ENCODE data around the gene RPS6KA5. TPM values are rescaled to one million over a fixed set of nuclear protein-coding genes. Genes with fewer than 3 reads are reported as not detected.
"Not testable (repeated sequence)": the region's sequence is repeated elsewhere in the genome, so short reads cannot be mapped to it uniquely, and the experiment has no call there.

The RPS6KA5 gene
- total RNA-seq, 2 donors from 2014 or later, result 35.4 to 42.0 TPM

DNA sequence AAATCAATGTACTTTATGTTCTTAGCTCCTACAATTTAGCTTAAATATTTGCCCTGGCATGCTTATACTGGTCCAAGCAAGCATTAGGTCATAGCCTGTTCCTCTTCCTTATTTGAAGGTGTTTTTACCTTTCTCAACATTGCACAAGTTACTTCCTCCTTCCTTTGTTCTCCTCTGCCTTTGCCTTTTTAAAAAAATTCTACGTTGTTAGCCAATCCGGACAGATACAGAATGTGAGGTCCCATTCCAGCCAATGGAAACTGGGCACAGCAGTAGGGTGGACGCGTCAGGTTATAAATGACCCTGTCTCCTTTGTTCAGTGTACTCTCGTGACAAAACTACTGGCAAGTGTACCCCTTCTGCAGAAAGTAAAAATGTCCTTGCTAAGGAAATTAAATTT, 27.0 kb upstream of the RPS6KA5 start:
- peaks cover 11% of the 10 kb centered on the region for H3K4me1 Mint-ChIP-seq
- not testable (repeated sequence) for H3K27me3 Mint-ChIP-seq; H3K27ac Mint-ChIP-seq; H3K36me3 Mint-ChIP-seq (ENCODE audit: low read depth); ATAC-seq; H3K4me3 Mint-ChIP-seq; DNase-seq; H3K9me3 ChIP-seq (ENCODE audit: control insufficient read depth, low read length, poor library complexity, severe bottlenecking)

- no peak for ATAC-seq
- Mint-ChIP-seq H3K4me3 (no peak overlapping the region), H3K4me1 (peaks cover 17% of the 10 kb centered on the region), H3K27ac (no peak overlapping the region), H3K27me3 (peaks cover 7% of the 10 kb centered on the region), H3K36me3 (ENCODE audit: low read depth) (peaks cover 2% of the 10 kb centered on the region)
- no peak for DNase-seq
- H3K9me3 ChIP-seq (ENCODE audit: control insufficient read depth, low read length, poor library complexity, severe bottlenecking), result no peaks in the 10 kb centered on the region
Measured at GRCh38 chr14:91084516-91084915, 24.1 kb upstream of the RPS6KA5 start.

GRCh38 chr14:91082282-91082681, 21.8 kb upstream of the RPS6KA5 start:
- H3K27me3 Mint-ChIP-seq, result peaks cover 2% of the 10 kb centered on the region
- no peak overlapping the region for H3K27ac Mint-ChIP-seq
- ATAC-seq, result no peak

DNA sequence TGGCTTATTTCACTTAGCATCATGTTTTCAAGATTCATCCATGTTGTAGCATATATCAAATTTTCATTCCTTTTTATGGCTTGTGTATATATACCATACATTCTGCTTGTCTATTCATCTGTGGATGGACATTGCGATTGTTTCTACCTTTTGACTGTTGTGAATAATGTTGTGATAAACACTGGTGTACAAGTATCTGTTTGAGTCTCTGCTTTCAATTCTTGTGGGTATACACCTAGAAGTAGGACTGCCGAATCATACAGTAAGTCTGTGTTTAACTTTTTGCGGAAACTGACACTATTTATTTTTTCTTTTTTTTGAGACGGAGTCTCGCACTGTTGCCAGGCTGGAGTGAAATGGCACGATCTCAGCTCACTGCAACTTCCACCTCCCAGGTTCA, 19.6 kb upstream of the RPS6KA5 start:
- Mint-ChIP-seq H3K4me3 (no peak overlapping the region), H3K27ac (no peak overlapping the region), H3K4me1 (peaks cover 33% of the 10 kb centered on the region)

More at GRCh38 chr14:91082282-91082681, 21.8 kb upstream of the RPS6KA5 start:
- no peak for DNase-seq
- peaks cover 23% of the 10 kb centered on the region for H3K4me1 Mint-ChIP-seq
- no peaks in the 10 kb centered on the region for H3K9me3 ChIP-seq (ENCODE audit: control insufficient read depth, low read length, poor library complexity, severe bottlenecking)
- H3K4me3 Mint-ChIP-seq, result no peak overlapping the region
- H3K36me3 Mint-ChIP-seq (ENCODE audit: low read depth), result peaks cover 2% of the 10 kb centered on the region

DNA sequence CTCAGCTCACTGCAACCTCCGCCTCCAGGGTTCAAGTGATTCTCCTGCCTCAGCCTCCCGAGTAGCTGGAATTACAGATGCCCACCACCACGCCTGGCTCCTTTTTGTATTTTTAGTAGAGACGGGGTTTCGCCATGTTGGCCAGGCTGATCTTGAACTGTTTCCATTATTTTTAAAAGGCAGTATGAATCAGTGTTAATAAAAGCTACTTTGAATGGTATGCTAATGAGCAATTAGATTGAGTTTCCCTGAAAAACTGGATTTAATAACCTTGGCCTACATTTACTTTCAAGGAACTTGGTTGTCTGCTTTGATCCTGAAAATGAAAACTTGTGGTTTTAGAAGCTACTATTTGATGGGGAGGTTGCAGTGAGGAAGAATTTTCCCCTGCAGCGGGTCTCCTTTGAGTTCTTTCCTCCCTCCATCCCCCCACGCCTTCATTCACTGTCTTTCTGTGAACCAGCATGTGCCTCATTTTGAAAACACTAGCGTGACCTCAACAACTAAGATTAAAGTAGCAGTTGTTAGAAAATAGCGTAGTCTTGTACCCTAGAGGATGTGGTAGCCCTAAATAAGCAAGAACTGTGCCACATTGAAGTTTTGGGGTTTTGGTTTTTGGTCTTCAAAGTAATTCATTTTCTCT, 17.8 kb upstream of the RPS6KA5 start:
- DNase-seq (peak in 1 of 3 donors; percentile 15), ATAC-seq (peak; percentile 100)
- H3K9me3 ChIP-seq (ENCODE audit: control insufficient read depth, low read length, poor library complexity, severe bottlenecking), result no peaks in the 10 kb centered on the region
- H3K4me3 Mint-ChIP-seq, result peak overlapping the region; percentile 81
- H3K4me1 Mint-ChIP-seq, result peaks cover 32% of the 10 kb centered on the region
- no peaks in the 10 kb centered on the region for H3K27me3 Mint-ChIP-seq
- peaks cover 2% of the 10 kb centered on the region for H3K36me3 Mint-ChIP-seq (ENCODE audit: low read depth)
- peak overlapping the region; percentile 91 for H3K27ac Mint-ChIP-seq

More for the DNA sequence above, 19.6 kb upstream of the RPS6KA5 start:
- Mint-ChIP-seq H3K27me3 (no peaks in the 10 kb centered on the region), H3K36me3 (ENCODE audit: low read depth) (peaks cover 2% of the 10 kb centered on the region)
- no peak for ATAC-seq
- H3K9me3 ChIP-seq (ENCODE audit: control insufficient read depth, low read length, poor library complexity, severe bottlenecking), result no peaks in the 10 kb centered on the region
- no peak for DNase-seq

- peaks cover 32% of the 10 kb centered on the region for H3K4me1 Mint-ChIP-seq
- H3K27me3 Mint-ChIP-seq, result no peaks in the 10 kb centered on the region
- H3K4me3 Mint-ChIP-seq, result no peak overlapping the region
- DNase-seq, result no peak
- peaks cover 2% of the 10 kb centered on the region for H3K36me3 Mint-ChIP-seq (ENCODE audit: low read depth)
- no peak overlapping the region for H3K27ac Mint-ChIP-seq
- no peaks in the 10 kb centered on the region for H3K9me3 ChIP-seq (ENCODE audit: control insufficient read depth, low read length, poor library complexity, severe bottlenecking)
- no peak for ATAC-seq
Measured at GRCh38 chr14:91075553-91075952, 15.1 kb upstream of the RPS6KA5 start.

DNA sequence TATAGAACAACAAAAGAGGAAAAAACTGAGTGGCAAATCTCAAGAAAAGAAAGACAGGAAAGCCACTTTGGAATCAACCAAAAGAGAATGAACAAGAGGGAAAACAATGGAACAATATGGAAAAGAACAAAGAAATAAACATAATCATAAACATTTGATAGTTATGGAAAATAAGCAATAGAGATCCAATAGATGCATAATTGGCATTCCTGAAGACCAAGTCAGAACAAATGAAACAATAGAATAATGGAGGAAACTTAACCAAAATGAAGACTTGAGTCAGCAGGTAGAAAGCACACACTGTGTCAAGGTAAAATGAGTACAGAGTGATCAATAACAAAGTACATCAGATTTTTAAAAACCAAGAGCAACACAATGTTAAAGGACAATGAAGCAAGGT, 10.1 kb upstream of the RPS6KA5 start:
- H3K9me3 ChIP-seq (ENCODE audit: control insufficient read depth, low read length, poor library complexity, severe bottlenecking), result no peaks in the 10 kb centered on the region
- H3K4me3 Mint-ChIP-seq, result no peak overlapping the region
- no peak for DNase-seq
- no peaks in the 10 kb centered on the region for H3K27me3 Mint-ChIP-seq
- no peak overlapping the region for H3K27ac Mint-ChIP-seq
- peaks cover 2% of the 10 kb centered on the region for H3K36me3 Mint-ChIP-seq (ENCODE audit: low read depth)
- ATAC-seq, result no peak
- H3K4me1 Mint-ChIP-seq, result peaks cover 36% of the 10 kb centered on the region

DNA sequence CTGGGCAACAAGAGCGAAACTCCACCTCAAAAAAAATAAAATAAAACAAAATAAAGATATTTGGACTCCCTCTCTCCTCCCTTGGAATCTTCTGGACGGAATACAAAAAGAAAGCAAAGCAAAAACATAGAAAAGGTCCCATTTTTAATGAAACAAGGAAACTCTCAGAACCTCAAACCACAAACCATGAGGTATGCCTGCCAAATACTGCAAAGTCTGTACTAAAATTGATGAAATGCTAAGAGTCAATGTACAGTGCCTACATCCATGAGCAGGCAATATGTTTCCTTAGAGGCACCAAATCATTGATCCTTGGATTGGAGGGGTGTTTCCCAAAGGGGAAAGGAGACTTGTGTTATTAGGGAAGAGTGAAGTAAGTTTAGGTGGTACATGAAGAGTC, 8.2 kb upstream of the RPS6KA5 start:
- Mint-ChIP-seq H3K4me1 (peaks cover 44% of the 10 kb centered on the region), H3K4me3 (peak overlapping the region; percentile 55), H3K27ac (no peak overlapping the region), H3K27me3 (no peaks in the 10 kb centered on the region), H3K36me3 (ENCODE audit: low read depth) (peaks cover 2% of the 10 kb centered on the region)
- no peaks in the 10 kb centered on the region for H3K9me3 ChIP-seq (ENCODE audit: control insufficient read depth, low read length, poor library complexity, severe bottlenecking)
- no peak for DNase-seq
- peak; percentile 52 for ATAC-seq

DNA sequence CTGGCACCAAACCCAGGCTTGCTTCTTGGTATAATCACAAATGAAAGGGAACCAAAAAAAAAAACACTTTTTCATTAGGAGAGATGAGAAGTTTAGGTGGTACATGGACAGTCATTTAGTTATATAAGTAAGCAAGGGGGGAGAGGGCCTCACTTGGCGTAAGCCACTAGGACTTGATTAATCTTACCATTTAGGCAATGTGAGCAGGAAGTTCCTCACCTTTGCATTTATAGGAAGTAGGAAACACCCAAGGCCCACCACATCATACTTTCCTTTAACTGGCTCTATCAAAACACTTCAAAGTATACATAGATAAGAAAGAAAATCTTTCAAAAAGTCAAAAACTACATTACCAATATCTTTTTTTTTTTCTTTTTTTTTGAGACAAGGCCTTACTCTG, 6.7 kb upstream of the RPS6KA5 start:
- DNase-seq (no peak), ATAC-seq (peak; percentile 50)
- peaks cover 2% of the 10 kb centered on the region for H3K36me3 Mint-ChIP-seq (ENCODE audit: low read depth)
- H3K27me3 Mint-ChIP-seq, result no peaks in the 10 kb centered on the region
- H3K9me3 ChIP-seq (ENCODE audit: control insufficient read depth, low read length, poor library complexity, severe bottlenecking), result no peaks in the 10 kb centered on the region
- H3K4me3 Mint-ChIP-seq, result no peak overlapping the region
- H3K27ac Mint-ChIP-seq, result no peak overlapping the region
- peaks cover 54% of the 10 kb centered on the region for H3K4me1 Mint-ChIP-seq

GRCh38 chr14:91065266-91065665, 4.8 kb upstream of the RPS6KA5 start:
- H3K4me3 Mint-ChIP-seq, result peak overlapping the region; percentile 67
- ATAC-seq (no peak), DNase-seq (no peak)
- H3K27me3 Mint-ChIP-seq, result no peaks in the 10 kb centered on the region
- H3K9me3 ChIP-seq (ENCODE audit: control insufficient read depth, low read length, poor library complexity, severe bottlenecking), result no peaks in the 10 kb centered on the region
- peaks cover 2% of the 10 kb centered on the region for H3K36me3 Mint-ChIP-seq (ENCODE audit: low read depth)
- no peak overlapping the region for H3K27ac Mint-ChIP-seq
- H3K4me1 Mint-ChIP-seq, result peaks cover 54% of the 10 kb centered on the region

DNA sequence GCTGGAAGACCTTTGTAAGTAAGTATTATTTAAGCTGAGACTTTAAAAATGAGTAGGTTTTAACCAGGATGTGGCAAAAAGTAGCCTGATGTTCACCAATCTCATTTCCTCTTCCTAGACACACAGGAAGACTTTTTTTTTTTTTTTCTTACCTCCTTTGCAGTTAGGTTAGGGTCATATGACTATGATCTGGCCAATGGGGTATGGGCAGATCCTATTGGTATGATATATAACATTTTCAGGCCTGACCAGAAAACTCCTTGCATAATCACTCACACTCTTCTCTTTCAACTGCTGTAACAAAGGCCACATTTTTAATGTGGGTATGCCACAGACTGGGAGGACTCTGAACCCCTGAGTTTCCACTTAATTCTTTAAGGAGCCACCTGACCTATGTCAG, 2.7 kb upstream of the RPS6KA5 start:
- ATAC-seq, result no peak
- H3K9me3 ChIP-seq (ENCODE audit: control insufficient read depth, low read length, poor library complexity, severe bottlenecking), result no peaks in the 10 kb centered on the region
- H3K4me1 Mint-ChIP-seq, result peaks cover 48% of the 10 kb centered on the region
- peaks cover 2% of the 10 kb centered on the region for H3K36me3 Mint-ChIP-seq (ENCODE audit: low read depth)
- H3K27ac Mint-ChIP-seq, result no peak overlapping the region
- no peaks in the 10 kb centered on the region for H3K27me3 Mint-ChIP-seq
- H3K4me3 Mint-ChIP-seq, result peak overlapping the region; percentile 1
- DNase-seq, result no peak

DNA sequence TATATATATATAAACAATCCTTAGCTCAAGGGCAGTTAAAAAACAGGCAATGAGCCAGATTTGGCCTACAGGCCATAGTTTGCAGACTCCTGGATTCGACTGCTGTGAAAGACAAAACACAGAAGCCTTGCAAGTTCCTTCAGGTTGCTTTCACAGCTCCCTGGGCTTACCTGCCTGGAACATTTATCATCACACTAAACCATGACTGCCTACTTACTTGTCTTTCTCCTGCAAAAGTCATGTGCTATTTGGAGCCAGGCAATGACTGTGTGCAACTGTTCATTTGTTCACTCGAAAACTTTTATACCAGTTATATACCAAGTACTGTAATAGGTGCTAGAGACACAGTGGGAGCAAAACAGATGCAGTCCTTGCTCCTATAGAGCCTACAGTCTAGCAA, 2.2 kb upstream of the RPS6KA5 start:
- no peaks in the 10 kb centered on the region for H3K27me3 Mint-ChIP-seq
- peak overlapping the region; percentile 26 for H3K4me3 Mint-ChIP-seq
- peaks cover 47% of the 10 kb centered on the region for H3K4me1 Mint-ChIP-seq
- no peak for ATAC-seq
- no peak for DNase-seq
- H3K27ac Mint-ChIP-seq, result no peak overlapping the region
- peaks cover 2% of the 10 kb centered on the region for H3K36me3 Mint-ChIP-seq (ENCODE audit: low read depth)
- no peaks in the 10 kb centered on the region for H3K9me3 ChIP-seq (ENCODE audit: control insufficient read depth, low read length, poor library complexity, severe bottlenecking)

- Mint-ChIP-seq H3K27me3 (no peaks in the 10 kb centered on the region), H3K4me1 (peaks cover 44% of the 10 kb centered on the region), H3K4me3 (no peak overlapping the region), H3K36me3 (ENCODE audit: low read depth) (peaks cover 2% of the 10 kb centered on the region), H3K27ac (no peak overlapping the region)
- no peak for DNase-seq
- no peak for ATAC-seq
- H3K9me3 ChIP-seq (ENCODE audit: control insufficient read depth, low read length, poor library complexity, severe bottlenecking), result no peaks in the 10 kb centered on the region
Measured at GRCh38 chr14:91061056-91061887, 831 bp upstream of the RPS6KA5 start.
